ENCODE measurements around the gene SMARCA4. TPM values are rescaled to one million over a fixed set of nuclear protein-coding genes. Genes with fewer than 3 reads are reported as not detected.

The SMARCA4 gene
- total RNA-seq, 1 donor from 2014 or later: 38.3 TPM

GRCh38 chr19:11010041-11010440 lies 49.2 kb downstream of the SMARCA4 start:
- no peak for DNase-seq (ENCODE audit: low spot score)

- DNase-seq (ENCODE audit: low spot score): no peak
Measured at GRCh38 chr19:11012507-11012906, 51.7 kb downstream of the SMARCA4 start.

- DNase-seq (ENCODE audit: low spot score): no peak
Measured at GRCh38 chr19:11013771-11014170, 52.9 kb downstream of the SMARCA4 start.

GRCh38 chr19:11014403-11014911 lies 53.6 kb downstream of the SMARCA4 start:
- no peak for DNase-seq (ENCODE audit: low spot score)

GRCh38 chr19:11016631-11017030 lies 55.8 kb downstream of the SMARCA4 start:
- no peak for DNase-seq (ENCODE audit: low spot score)

- DNase-seq (ENCODE audit: low spot score): no peak
Measured at GRCh38 chr19:11017275-11018035, 56.6 kb downstream of the SMARCA4 start.

- DNase-seq (ENCODE audit: low spot score): peak; percentile 10
Measured at GRCh38 chr19:11018179-11018578, 57.3 kb downstream of the SMARCA4 start.

GRCh38 chr19:11018763-11019162 lies 57.9 kb downstream of the SMARCA4 start:
- peak; percentile 13 for DNase-seq (ENCODE audit: low spot score)

- DNase-seq (ENCODE audit: low spot score): no peak
Measured at GRCh38 chr19:11019262-11019661, 58.4 kb downstream of the SMARCA4 start.

GRCh38 chr19:11019824-11020223 lies 59.0 kb downstream of the SMARCA4 start:
- DNase-seq (ENCODE audit: low spot score): no peak

- DNase-seq (ENCODE audit: low spot score): no peak
Measured at GRCh38 chr19:11020423-11020822, 59.6 kb downstream of the SMARCA4 start.

- no peak for DNase-seq (ENCODE audit: low spot score)
Measured at GRCh38 chr19:11020982-11021759, 60.3 kb downstream of the SMARCA4 start.

- DNase-seq (ENCODE audit: low spot score): no peak
Measured at GRCh38 chr19:11021760-11022144, 60.9 kb downstream of the SMARCA4 start.

- no peak for DNase-seq (ENCODE audit: low spot score)
Measured at GRCh38 chr19:11023016-11023415, 62.2 kb downstream of the SMARCA4 start.

- DNase-seq (ENCODE audit: low spot score): no peak
Measured at GRCh38 chr19:11023710-11024109, 62.9 kb downstream of the SMARCA4 start.

- no peak for DNase-seq (ENCODE audit: low spot score)
Measured at GRCh38 chr19:11024259-11024658, 63.4 kb downstream of the SMARCA4 start.

- no peak for DNase-seq (ENCODE audit: low spot score)
Measured at GRCh38 chr19:11025006-11025405, 64.2 kb downstream of the SMARCA4 start.

GRCh38 chr19:11025445-11025844 lies 64.6 kb downstream of the SMARCA4 start:
- no peak for DNase-seq (ENCODE audit: low spot score)

- DNase-seq (ENCODE audit: low spot score): no peak
Measured at GRCh38 chr19:11025997-11026396, 65.2 kb downstream of the SMARCA4 start.

- no peak for DNase-seq (ENCODE audit: low spot score)
Measured at GRCh38 chr19:11027381-11027780, 66.6 kb downstream of the SMARCA4 start.

- no peak for DNase-seq (ENCODE audit: low spot score)
Measured at GRCh38 chr19:11028146-11028545, 67.3 kb downstream of the SMARCA4 start.

GRCh38 chr19:11031421-11032070 lies 70.7 kb downstream of the SMARCA4 start:
- DNase-seq (ENCODE audit: low spot score): no peak
